HG02798 (cell line): ENCODE measurements around the gene PRKCI.
A peak's percentile ranks its signal among the peaks of the same experiment; 100 is the strongest.
"Not testable (repeated sequence)": the region's sequence is repeated elsewhere in the genome, so short reads cannot be mapped to it uniquely, and the experiment has no call there.

Experiments
- ATAC-seq: cut with Tn5 transposase; IDR thresholded peaks from one replicate; pipeline ENCODE4 v1.9.1; 2021; ENCODE audit warnings: mild to moderate bottlenecking; ENCODE audit not compliant: unreplicated experiment, poor library complexity

Gene PRKCI

DNA sequence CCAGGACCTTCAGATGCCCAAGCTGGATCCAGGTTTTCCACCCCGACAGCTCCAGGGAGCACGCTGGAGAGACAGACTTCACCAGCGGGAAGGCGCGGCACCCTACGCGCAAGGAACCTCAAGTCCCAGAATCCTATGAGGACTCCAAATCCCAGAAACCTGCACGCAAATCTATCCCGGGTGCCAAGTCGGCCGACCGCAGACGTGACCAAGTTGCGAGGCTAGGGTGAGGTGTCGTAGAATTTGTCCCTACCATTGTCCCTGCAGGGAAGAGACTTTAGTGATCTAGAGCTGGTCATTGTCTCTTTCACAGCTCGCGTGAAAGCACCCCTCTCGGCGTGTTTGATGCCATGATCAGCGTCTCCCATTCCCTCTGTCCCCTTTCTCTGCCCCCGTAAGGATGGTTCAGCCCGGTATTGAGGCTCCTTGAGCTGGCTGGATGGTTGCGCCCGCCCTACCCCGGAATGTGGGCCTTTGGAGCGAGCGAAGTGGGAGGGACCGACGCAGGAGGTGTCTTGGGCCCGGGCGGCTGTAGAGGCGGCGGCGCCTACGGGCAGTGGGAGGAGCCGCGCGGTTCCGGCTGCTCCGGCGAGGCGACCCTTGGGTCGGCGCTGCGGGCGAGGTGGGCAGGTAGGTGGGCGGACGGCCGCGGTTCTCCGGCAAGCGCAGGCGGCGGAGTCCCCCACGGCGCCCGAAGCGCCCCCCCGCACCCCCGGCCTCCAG, at the start of gene PRKCI:
PRKCI (plus strand) TSS at position 501 of the 723 bp plus-strand sequence. CDS start 246 bp downstream, outside the sequence.
- ATAC-seq: peak; percentile 98

DNA sequence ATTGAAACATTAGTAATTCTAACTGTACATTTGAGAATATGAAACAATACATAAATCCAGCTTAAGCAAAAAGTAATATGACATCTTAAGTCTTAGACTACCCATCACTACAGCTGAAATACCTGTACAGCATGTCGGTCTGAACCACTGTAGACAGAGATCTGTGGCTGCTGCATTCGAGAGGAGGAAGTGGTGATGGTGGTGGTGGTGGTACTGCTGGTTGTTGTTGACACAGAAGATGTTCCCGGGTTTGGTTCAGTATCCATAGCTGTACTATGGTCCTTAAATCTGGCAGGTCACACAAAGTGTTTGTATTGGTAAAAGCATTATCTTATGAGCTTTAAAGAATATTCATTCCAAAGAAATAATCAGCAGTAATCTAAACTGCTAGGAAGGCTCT, 43.6 kb upstream of the PRKCI start:
- peak; percentile 24 for ATAC-seq

GRCh38 chr3:170179432-170179831, 42.8 kb upstream of the PRKCI start:
- ATAC-seq: no peak

DNA sequence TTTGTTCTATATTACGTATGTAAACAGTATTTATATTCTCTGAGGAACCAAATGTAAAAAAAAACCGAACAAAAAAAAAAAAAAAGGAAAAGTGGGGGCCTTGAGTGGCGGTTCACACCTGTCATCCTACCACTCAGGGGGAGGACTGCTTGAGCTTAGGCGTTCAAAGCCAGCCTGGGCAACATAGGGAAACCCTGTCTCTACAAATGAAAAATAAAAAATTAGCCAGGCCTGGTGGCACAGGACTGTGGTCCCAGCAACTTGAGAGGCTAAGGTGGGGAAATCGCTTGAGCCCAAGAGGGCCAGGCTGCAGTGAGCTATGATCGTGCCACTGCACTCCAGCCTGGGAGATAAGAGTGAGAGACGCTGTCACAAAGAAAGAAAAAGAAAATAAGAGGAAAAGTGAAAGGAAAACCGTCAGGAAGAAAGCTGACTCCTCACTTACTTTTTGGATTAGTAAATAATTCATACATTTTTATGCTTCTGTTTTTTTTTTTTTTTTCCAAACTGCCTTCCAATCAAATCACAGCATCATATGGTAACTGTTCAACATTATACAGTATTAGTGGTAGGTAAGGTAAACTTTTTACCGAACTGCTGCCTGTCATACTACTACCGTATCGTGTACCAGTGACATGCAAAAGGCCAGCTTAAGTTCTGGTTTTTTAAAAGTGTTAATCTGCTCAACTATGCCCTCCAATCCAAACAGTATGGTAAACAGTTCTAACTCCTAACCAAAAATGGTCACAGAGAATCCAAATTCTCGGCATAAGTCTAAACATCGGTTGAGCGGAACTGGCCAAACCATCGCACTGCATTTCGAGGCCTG, 41.9 kb upstream of the PRKCI start:
- peak; percentile 19 for ATAC-seq

DNA sequence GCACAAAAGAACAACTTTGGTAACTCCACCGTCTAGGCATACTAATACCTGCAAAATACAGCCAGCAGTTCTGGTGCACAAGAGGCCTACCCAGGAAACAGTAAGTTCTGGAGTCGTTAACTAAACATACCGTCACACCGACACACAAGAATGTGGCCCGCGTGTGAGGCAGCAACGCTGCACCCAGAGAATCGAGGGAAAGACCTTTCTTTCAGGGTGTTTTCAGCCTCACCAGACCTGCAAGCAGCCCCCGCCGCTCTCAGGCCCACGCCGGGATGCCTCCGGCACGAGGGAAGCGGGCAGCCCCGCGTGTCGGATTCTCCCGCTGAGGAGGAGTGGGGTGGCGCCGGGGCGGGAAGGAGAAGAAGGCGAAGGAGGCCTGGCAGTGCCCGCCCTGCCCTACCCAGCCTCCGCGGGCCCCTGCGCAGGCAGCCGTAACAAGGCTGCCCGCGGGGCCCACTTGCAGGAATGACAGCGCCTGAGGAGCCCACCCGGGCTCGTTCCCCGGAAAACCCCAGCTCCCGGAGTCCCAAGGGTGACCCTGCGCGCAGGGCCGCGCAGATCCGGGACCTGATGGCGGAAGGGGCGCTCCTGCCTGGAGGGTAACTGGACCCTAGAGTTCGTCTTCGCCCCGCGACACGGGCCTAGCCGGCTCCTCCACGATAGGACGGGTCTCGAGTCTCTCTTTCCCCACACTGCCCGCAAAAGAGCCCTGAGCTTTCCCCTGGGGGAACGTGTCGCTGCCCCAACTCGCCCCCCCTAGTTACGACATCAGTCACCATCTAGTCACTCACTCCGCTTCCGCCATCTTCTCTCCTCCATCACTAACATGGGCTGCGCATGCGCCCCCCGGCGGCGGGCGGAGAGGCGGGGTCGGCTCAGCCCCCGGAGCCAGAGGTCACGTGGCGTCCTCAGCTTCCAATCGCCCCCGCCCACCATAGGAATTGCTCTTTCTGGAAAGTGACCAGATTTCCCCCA, 41.0 kb upstream of the PRKCI start, which contains the start of gene PHC3:
PHC3 (minus strand) TSS at position 826 of the 978 bp plus-strand sequence; CDS start at position 808, 18 bp downstream.
- peak; percentile 89 for ATAC-seq

GRCh38 chr3:170189398-170190256, 32.6 kb upstream of the PRKCI start:
- ATAC-seq: no peak

GRCh38 chr3:170195759-170196158, 26.5 kb upstream of the PRKCI start:
- not testable (repeated sequence) for ATAC-seq

- ATAC-seq: no peak
Measured at GRCh38 chr3:170196833-170197232, 25.4 kb upstream of the PRKCI start.

- no peak for ATAC-seq
Measured at GRCh38 chr3:170200987-170201386, 21.2 kb upstream of the PRKCI start.

- no peak for ATAC-seq
Measured at GRCh38 chr3:170201527-170201926, 20.7 kb upstream of the PRKCI start.

GRCh38 chr3:170203457-170203856, 18.8 kb upstream of the PRKCI start:
- ATAC-seq: no peak

DNA sequence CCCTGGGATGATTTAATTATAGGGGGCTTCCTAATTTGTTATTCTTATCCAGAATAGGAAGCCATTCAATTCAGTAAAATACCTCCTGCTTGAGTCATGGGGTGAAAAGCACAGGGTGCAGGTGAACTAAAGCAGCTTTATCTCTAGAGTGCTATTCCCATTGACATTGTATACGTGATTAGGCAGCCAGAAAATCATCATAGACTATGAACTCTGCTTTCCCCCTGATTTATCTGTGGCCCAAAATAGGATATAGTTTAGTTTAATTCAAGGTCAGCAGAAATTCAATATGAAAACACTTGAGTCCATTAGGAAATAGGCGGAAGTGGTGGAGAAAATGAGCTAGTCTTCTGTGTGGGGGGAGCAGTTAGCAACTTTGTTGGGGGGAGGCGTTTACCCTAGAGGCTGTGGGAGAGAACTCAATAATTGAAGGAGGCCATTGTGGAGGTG, 18.2 kb upstream of the PRKCI start:
- no peak for ATAC-seq

- no peak for ATAC-seq
Measured at GRCh38 chr3:170204509-170204908, 17.7 kb upstream of the PRKCI start.

DNA sequence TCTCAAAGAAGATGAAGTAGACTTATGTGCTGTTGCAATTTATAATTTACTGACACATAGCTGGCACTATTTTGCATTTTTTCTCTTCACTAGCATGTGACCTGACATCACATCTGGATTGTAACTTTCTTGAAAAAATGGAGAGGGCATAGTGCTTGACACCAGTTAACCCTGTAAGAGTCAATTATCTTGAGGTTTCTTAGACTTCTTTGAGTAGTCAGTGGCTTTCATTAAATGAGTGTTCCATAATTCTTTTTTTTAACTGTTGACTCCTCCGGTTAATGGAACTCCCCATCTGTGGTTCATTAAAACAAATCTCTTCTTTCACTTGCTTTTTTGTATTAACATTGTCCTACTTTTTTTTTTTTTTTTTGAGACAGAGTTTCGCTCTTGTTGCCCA, 16.9 kb upstream of the PRKCI start:
- no peak for ATAC-seq

GRCh38 chr3:170206164-170206762, 16.0 kb upstream of the PRKCI start:
- ATAC-seq: not testable (repeated sequence)

GRCh38 chr3:170207717-170208116, 14.5 kb upstream of the PRKCI start:
- no peak for ATAC-seq

DNA sequence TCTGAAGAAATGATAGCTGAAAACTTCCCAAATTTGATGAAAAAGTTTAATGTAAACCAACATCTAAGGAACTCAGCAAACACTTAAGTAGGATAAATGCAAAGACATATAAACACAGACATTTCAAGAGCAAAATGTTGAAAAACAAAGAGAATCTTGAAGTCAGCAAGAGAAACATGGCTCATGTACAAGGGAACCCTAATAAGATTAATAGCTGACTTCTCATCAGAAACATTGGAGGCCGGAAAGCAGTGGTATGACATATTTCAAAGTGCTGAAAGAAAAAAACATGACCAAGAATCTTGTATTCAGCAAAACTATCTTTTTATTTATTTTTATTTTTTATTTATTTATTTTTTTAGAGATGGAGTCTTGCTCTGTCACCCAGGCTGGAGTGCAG, 10.6 kb upstream of the PRKCI start:
- ATAC-seq: no peak

- ATAC-seq: no peak
Measured at GRCh38 chr3:170219850-170220249, 2.4 kb upstream of the PRKCI start.

DNA sequence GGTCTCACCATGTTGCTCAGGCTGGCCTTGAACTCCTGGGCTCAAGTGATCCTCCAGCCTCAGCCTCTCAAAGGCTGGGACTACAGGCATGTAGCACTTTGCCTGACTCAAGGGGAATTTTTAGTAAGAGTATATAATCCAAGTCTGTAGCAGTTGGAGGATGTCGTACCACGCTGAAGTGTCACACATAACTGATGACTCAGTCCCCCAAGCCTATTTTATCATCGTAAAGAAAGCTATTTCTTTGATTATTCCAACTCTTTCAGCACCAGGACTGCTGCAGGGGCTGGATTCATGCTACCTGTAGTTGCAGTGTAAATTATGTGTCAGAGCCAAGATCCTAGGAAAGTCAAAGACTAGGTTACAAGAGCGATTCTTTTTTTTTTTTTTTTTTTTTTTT, 1.4 kb upstream of the PRKCI start:
- ATAC-seq: no peak
